ENCODE measurements around the gene ALDH3B1.

GRCh38 chr11:68014947-68015447 lies 4.9 kb downstream of the ALDH3B1 start:
- TF ChIP-seq CTCF (conservative IDR thresholded peaks at IDR 0.05 in 1 of 2, IDR thresholded peaks at IDR 0.05 in 1 of 2; ENCODE audit: extremely low read depth in 1 of 2, insufficient read depth in 1 of 2, low read depth in 1 of 2, low read length in 2 of 2) (no peak), EZH2 (IDR thresholded peaks at IDR 0.05; ENCODE audit: borderline replicate concordance, low read length) (no peak)
